ENCODE measurements around the gene MTA1. TPM values are rescaled to one million over a fixed set of nuclear protein-coding genes. Genes with fewer than 3 reads are reported as not detected.

Gene MTA1
- total and polyA plus RNA-seq, 2 experiments from 2014 or later, result 110 to 208 TPM

- no peak for DNase-seq (ENCODE audit: low read depth in 1 of 2, low spot score in 1 of 2)
- Histone ChIP-seq H3K4me1 (ENCODE audit: low read depth) (peaks cover 3% of the 10 kb centered on the region), H3K27me3 (peaks cover 15% of the 10 kb centered on the region), H3K27ac (no peak overlapping the region), H3K36me3 (no peaks in the 10 kb centered on the region), H3K9me3 (ENCODE audit: low read depth) (no peaks in the 10 kb centered on the region), H3K4me3 (no peak overlapping the region)
- no peak for TF ChIP-seq CTCF (IDR thresholded peaks at IDR 0.05; ENCODE audit: low read depth, low read length)
Observed at GRCh38 chr14:105413544-105413886, 6.1 kb upstream of the MTA1 start.

GRCh38 chr14:105414456-105415371 is 4.9 kb upstream of the MTA1 start:
- H3K27ac ChIP-seq, result peak overlapping the region; percentile 65

DNA sequence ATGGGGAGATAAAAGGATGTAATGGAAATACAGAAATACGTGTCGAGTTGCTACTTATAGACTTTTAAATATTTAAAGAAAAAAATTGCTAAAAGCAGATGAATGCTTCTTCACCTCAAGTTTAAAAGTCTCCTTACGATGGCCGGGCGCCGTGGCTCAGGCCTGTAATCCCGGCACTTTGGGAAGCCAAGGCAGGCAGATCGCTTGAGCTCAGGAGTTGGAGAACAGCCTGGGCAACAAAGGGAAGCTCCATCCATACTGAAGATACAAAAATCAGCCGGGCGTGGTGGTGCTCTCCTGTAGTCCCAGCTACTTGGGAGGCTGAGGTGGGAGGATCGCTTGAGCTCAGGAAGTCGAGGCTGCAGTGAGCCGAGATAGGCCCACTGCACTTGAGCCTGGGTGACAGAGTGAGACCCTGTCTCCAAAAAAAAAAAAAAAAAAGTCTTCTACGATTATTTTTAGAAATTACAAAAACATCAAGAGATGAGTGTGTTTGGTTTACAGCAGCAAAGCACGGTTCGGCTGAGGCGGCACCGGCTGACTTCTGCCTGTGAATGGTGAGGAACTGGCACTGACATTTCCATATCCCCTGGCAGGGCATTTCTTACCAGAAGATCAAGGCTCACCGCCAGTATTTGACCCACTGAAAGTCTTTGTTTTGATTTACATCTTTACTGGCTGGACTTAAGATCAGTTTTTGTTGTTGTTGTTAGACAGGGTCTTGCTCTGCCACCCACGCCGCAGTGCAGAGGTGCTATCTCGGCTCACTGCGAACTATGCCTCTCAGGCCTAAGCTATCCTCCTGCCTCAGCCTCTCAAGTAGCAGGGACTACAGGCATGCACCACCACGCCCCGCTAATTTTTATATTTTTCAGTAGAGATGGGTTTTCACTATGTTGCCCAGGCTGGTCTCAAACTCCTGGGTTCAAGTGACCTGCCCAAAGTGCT is 3.9 kb upstream of the MTA1 start:
- H3K9me3 ChIP-seq (ENCODE audit: low read depth), result no peaks in the 10 kb centered on the region
- TF ChIP-seq CTCF (IDR thresholded peaks at IDR 0.05; ENCODE audit: low read depth, low read length), result no peak
- peaks cover 9% of the 10 kb centered on the region for H3K4me1 ChIP-seq (ENCODE audit: low read depth)
- no peaks in the 10 kb centered on the region for H3K36me3 ChIP-seq
- H3K27me3 ChIP-seq, result peaks cover 3% of the 10 kb centered on the region
- peak overlapping the region; percentile 79 for H3K4me3 ChIP-seq
- H3K27ac ChIP-seq, result peak overlapping the region; percentile 65
- no peak for DNase-seq (ENCODE audit: low read depth in 1 of 2, low spot score in 1 of 2)

More at GRCh38 chr14:105414456-105415371, 4.9 kb upstream of the MTA1 start:
- H3K9me3 ChIP-seq (ENCODE audit: low read depth), result no peaks in the 10 kb centered on the region
- peak; percentile 49 for TF ChIP-seq CTCF (IDR thresholded peaks at IDR 0.05; ENCODE audit: low read depth, low read length)
- no peaks in the 10 kb centered on the region for H3K36me3 ChIP-seq
- H3K4me1 ChIP-seq (ENCODE audit: low read depth), result peaks cover 9% of the 10 kb centered on the region
- peak; percentile 73 to 82 for DNase-seq (ENCODE audit: low read depth in 1 of 2, low spot score in 1 of 2)
- H3K4me3 ChIP-seq, result peak overlapping the region; percentile 79
- peaks cover 14% of the 10 kb centered on the region for H3K27me3 ChIP-seq

- Histone ChIP-seq H3K4me3 (no peak overlapping the region), H3K4me1 (ENCODE audit: low read depth) (peaks cover 9% of the 10 kb centered on the region), H3K9me3 (ENCODE audit: low read depth) (no peaks in the 10 kb centered on the region), H3K27me3 (no peaks in the 10 kb centered on the region), H3K36me3 (no peaks in the 10 kb centered on the region), H3K27ac (no peak overlapping the region)
- TF ChIP-seq CTCF (IDR thresholded peaks at IDR 0.05; ENCODE audit: low read depth, low read length), result no peak
- DNase-seq (ENCODE audit: low read depth in 1 of 2, low spot score in 1 of 2), result no peak
Observed at GRCh38 chr14:105416671-105417070, 3.0 kb upstream of the MTA1 start.

GRCh38 chr14:105417690-105418121 is 1.9 kb upstream of the MTA1 start:
- TF ChIP-seq CTCF (IDR thresholded peaks at IDR 0.05; ENCODE audit: low read depth, low read length), result no peak
- DNase-seq (ENCODE audit: low read depth in 1 of 2, low spot score in 1 of 2), result no peak
- peaks cover 13% of the 10 kb centered on the region for H3K4me1 ChIP-seq (ENCODE audit: low read depth)
- H3K9me3 ChIP-seq (ENCODE audit: low read depth), result no peaks in the 10 kb centered on the region
- H3K27me3 ChIP-seq, result no peaks in the 10 kb centered on the region
- no peak overlapping the region for H3K27ac ChIP-seq
- H3K4me3 ChIP-seq, result no peak overlapping the region
- no peaks in the 10 kb centered on the region for H3K36me3 ChIP-seq

Measured in cardiac muscle cell (in vitro differentiated cells and primary cell).